NB4 (cell line): ENCODE data around the gene FAM209A.
"Not testable (repeated sequence)": the region's sequence is repeated elsewhere in the genome, so short reads cannot be mapped to it uniquely, and the experiment has no call there.

Experiments used
- MYC ChIP-seq: IDR thresholded peaks from 2 replicates; pipeline ENCODE4 v1.6.1; 2011; ENCODE audit warnings: low read depth, low read length
- POLR2A ChIP-seq: IDR thresholded peaks from 2 replicates; pipeline ENCODE4 v1.6.1; 2011; ENCODE audit warnings: mild to moderate bottlenecking; ENCODE audit not compliant: insufficient read length; ENCODE audit errors: extremely low read depth
- TF ChIP-seq, protein P1 (sequence below): IDR thresholded peaks from one replicate; pipeline ENCODE4 v1.5.1; 2012; ENCODE audit warnings: low read depth, low read length

DNA sequence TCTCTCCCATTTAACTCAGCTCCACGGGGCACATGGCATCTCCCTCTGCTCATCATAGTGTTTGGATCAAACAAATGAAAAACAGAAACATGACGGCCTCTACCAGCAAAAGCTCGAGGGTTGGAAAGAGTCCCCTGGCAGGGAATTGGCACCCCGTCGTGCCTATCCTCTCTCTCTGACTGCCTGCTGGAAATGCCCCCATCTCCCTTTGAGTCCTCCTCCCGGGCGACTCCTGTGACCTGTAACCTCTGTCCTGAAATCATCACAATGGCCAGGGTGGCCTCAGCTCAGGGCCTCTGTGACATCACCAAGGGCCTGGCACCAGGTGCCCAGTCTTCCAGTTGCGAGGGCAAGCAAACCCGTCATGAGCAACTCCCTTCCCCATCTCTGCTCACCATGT is 8.4 kb downstream of the FAM209A start, which contains the start of gene FAM209B:
- TF ChIP-seq, protein P1, sequence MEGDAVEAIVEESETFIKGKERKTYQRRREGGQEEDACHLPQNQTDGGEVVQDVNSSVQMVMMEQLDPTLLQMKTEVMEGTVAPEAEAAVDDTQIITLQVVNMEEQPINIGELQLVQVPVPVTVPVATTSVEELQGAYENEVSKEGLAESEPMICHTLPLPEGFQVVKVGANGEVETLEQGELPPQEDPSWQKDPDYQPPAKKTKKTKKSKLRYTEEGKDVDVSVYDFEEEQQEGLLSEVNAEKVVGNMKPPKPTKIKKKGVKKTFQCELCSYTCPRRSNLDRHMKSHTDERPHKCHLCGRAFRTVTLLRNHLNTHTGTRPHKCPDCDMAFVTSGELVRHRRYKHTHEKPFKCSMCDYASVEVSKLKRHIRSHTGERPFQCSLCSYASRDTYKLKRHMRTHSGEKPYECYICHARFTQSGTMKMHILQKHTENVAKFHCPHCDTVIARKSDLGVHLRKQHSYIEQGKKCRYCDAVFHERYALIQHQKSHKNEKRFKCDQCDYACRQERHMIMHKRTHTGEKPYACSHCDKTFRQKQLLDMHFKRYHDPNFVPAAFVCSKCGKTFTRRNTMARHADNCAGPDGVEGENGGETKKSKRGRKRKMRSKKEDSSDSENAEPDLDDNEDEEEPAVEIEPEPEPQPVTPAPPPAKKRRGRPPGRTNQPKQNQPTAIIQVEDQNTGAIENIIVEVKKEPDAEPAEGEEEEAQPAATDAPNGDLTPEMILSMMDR, result not testable (repeated sequence)
- not testable (repeated sequence) for TF ChIP-seq POLR2A, MYC
